HFF-Myc (cell line): ENCODE results near the gene RPS6KA2.

Source experiments
- DNase-seq: peaks from one replicate; pipeline ENCODE4 v3.0.0-alpha.2; 2011; ENCODE audit warnings: low read depth; ENCODE audit errors: extremely low read depth
- H3K4me3 ChIP-seq: replicated peaks from 2 replicates; pipeline ENCODE4 v1.5.1; 2011; ENCODE audit warnings: low read depth, mild to moderate bottlenecking, control low read depth, low read length
- CTCF ChIP-seq: IDR thresholded peaks from 2 replicates; pipeline ENCODE4 v1.5.1; 2012; ENCODE audit warnings: mild to moderate bottlenecking, low read depth, low read length, control low read depth; ENCODE audit errors: missing control alignments

RPS6KA2 gene

GRCh38 chr6:166546653-166547052, 80.4 kb downstream of the RPS6KA2 start:
- no peak for DNase-seq
- TF ChIP-seq CTCF: no peak
- no peak overlapping the region for H3K4me3 ChIP-seq

GRCh38 chr6:166545156-166546034, 81.7 kb downstream of the RPS6KA2 start:
- TF ChIP-seq CTCF: no peak
- no peak for DNase-seq
- no peak overlapping the region for H3K4me3 ChIP-seq

- TF ChIP-seq CTCF: no peak
- H3K4me3 ChIP-seq: no peak overlapping the region
- DNase-seq: no peak
Measured at GRCh38 chr6:166544296-166544605, 82.8 kb downstream of the RPS6KA2 start.

- DNase-seq: no peak
- TF ChIP-seq CTCF: no peak
- H3K4me3 ChIP-seq: no peak overlapping the region
Measured at GRCh38 chr6:166543603-166544295, 83.3 kb downstream of the RPS6KA2 start.

GRCh38 chr6:166542580-166542912, 84.5 kb downstream of the RPS6KA2 start:
- no peak for TF ChIP-seq CTCF
- H3K4me3 ChIP-seq: no peak overlapping the region
- no peak for DNase-seq

GRCh38 chr6:166541876-166542579, 85.0 kb downstream of the RPS6KA2 start:
- no peak for TF ChIP-seq CTCF
- no peak for DNase-seq
- H3K4me3 ChIP-seq: no peak overlapping the region
